Calu3 (cell line): ENCODE results near the gene APOL6. TPM values are rescaled to one million over a fixed set of nuclear protein-coding genes. Genes with fewer than 3 reads are reported as not detected.

Experiments used
- BruUV-seq: library from RNA; stranded (reverse); fragments of 400-500 nt; replicated peaks from 2 replicates; lab custom pipeline; 2021; lab: Mats Ljungman, UMichigan
- CTCF ChIA-PET: fragments of 300-600 bp; sonication (Branson Sonifier 250); formaldehyde crosslinking; loops from one replicate; lab custom pipeline; 2022; ENCODE audit warnings: antibody characterized with exemption; lab: Charles Lee
- DNase-seq: peaks from one replicate; pipeline ENCODE4 v3.0.0; 2022
- H3K27ac Mint-ChIP-seq: one replicate; pipeline ENCODE4 v1.8.0; 2022; ENCODE audit warnings: mixed read lengths; ENCODE audit not compliant: unreplicated experiment
- H3K27me3 Mint-ChIP-seq: one replicate; pipeline ENCODE4 v1.8.0; 2022; ENCODE audit warnings: mixed read lengths; ENCODE audit not compliant: unreplicated experiment
- H3K36me3 Mint-ChIP-seq: one replicate; pipeline ENCODE4 v1.8.0; 2022; ENCODE audit warnings: mild to moderate bottlenecking, moderate library complexity, mixed read lengths; ENCODE audit not compliant: insufficient read depth, unreplicated experiment
- H3K4me1 Mint-ChIP-seq: one replicate; pipeline ENCODE4 v1.8.0; 2022; ENCODE audit warnings: mild to moderate bottlenecking, low read depth, mixed read lengths; ENCODE audit not compliant: unreplicated experiment
- H3K4me3 Mint-ChIP-seq: one replicate; pipeline ENCODE4 v1.8.0; 2022; ENCODE audit warnings: mild to moderate bottlenecking, low read depth, moderate library complexity, mixed read lengths; ENCODE audit not compliant: unreplicated experiment
- H3K9me3 Mint-ChIP-seq: one replicate; pipeline ENCODE4 v1.8.0; 2022; ENCODE audit warnings: low read depth, mixed read lengths; ENCODE audit not compliant: unreplicated experiment
- CTCF ChIP-seq: fragments of 200-600 bp; IDR thresholded peaks from one replicate; pipeline ENCODE4 v1.8.0; 2022; ENCODE audit warnings: antibody characterized with exemption; ENCODE audit not compliant: unreplicated experiment
- intact Hi-C: fragments of 100-400 bp; cut with micrococcal nuclease; formaldehyde crosslinking; loops from one replicate; pipeline ENCODE4 v1.10.0; 2022; ENCODE audit not compliant: unreplicated experiment
- total RNA-seq: library from RNA; stranded (reverse); gene quantifications from 2 replicates; pipeline ENCODE4 v1.2.3, GENCODE V29; 2022

APOL6 gene
- total RNA-seq, 1 experiment from 2014 or later: 24.0 TPM

- CTCF ChIA-PET: interaction anchor here (0.6 to 1.0 kb wide), 3 partner anchors 287 to 1614 kb away, joined by 5 to 6 read pairs (median 5); no protein-coding TSS in a partner anchor
- Mint-ChIP-seq H3K36me3 (peaks cover 4% of the 10 kb centered on the region), H3K27ac (no peak within 1 kb of the TSS), H3K27me3 (peaks cover 16% of the 10 kb centered on the region), H3K4me1 (no peaks in the 10 kb centered on the region), H3K4me3 (no peak within 1 kb of the TSS), H3K9me3 (peaks cover 5% of the 10 kb centered on the region)
- DNase-seq: no peak
- intact Hi-C loops: no loop called here
- no peak for TF ChIP-seq CTCF
- no TSS peak for BruUV-seq
Observed at GRCh38 chr22:35717572-35717971, 69.3 kb downstream of the APOL6 start, which contains the start of gene APOL5. APOL5 (plus strand) TSS chr22:35717872; CDS start chr22:35717872, 0 bp downstream.

Other genes with a start within 250 kb of the APOL6 start
- gene MCM5, start 248.3 kb upstream of the APOL6 start, total RNA-seq: 88.4 and 93.0 TPM in 2 replicates
- 0.10 and 0.14 TPM in 2 replicates for gene RASD2, start 107.6 kb upstream of the APOL6 start, total RNA-seq
- gene MB, start 31.1 kb upstream of the APOL6 start, total RNA-seq: 0.37 TPM in 1 of 2 replicates, not detected in the other
- gene APOL5, start 69.4 kb downstream of the APOL6 start, total RNA-seq: not detected in 2 replicates